Erythroblast (primary cell): Measurements from ENCODE around the gene ITIH1.

Source experiments
- GATA1 ChIP-seq: IDR thresholded peaks from 2 replicates; pipeline ENCODE4 v1.6.1; 2011; ENCODE audit warnings: low read depth, mild to moderate bottlenecking, control low read depth, low read length, moderate library complexity
- POLR2A ChIP-seq: IDR thresholded peaks from 2 replicates; pipeline ENCODE4 v1.6.1; 2011; ENCODE audit warnings: mild to moderate bottlenecking, low read length

DNA sequence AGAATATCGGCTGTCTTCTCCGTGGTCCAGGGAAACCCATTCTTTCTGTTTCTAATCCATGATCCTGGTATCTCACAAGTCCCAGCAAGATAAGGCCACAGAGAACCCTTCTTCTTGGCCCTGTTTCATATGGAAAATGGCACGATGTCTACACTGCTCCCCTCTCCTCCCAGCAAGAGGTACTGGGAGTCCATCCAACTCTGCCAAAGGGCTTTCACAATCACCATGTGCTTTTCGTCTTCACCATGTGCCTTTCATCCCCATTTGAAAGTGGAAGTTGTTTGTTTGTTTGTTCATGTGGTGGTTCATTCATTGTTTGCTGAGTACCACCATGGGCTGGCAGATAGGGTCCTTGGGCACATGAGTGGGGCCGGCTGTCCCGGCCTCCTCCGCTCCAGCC, 22.7 kb downstream of the ITIH1 start:
- TF ChIP-seq POLR2A = no peak
- TF ChIP-seq GATA1 = no peak
